ACHN (cell line): ENCODE measurements around the gene MYH7.
"Not testable (repeated sequence)": the region's sequence is repeated elsewhere in the genome, so short reads cannot be mapped to it uniquely, and the experiment has no call there.

Source experiments
- DNase-seq: peaks from one replicate; pipeline ENCODE4 v3.0.0-alpha.2; 2015
- in situ Hi-C: cut with HindIII; loops from 2 replicates; pipeline ENCODE4 v1.10.0; 2017; ENCODE audit warnings: low sequenced_read_pairs, low pct_ligation_motif_present, low pct_unique_long_range_greater_than_20kb

The MYH7 gene

DNA sequence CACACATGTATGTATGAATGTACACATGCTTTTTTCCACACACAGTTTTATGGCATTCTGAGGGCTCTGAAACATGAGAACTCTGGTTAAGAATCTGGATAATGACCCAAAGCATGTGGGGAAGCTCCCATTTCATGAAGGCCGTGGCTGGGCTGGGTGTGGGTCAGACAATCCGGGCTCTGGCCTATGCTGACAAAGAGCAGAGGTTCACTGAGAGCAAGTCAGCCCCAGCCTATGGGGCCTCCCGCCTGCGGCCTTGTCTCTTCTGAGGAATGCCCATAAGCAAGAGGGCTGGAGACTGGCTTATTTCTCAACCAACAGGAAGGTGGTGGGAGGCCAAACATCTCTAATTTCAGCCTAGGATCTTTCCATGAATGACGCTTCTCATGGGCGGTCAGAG, 35.9 kb downstream of the MYH7 start:
- in situ Hi-C loops, result no loop called here
- DNase-seq, result no peak

DNA sequence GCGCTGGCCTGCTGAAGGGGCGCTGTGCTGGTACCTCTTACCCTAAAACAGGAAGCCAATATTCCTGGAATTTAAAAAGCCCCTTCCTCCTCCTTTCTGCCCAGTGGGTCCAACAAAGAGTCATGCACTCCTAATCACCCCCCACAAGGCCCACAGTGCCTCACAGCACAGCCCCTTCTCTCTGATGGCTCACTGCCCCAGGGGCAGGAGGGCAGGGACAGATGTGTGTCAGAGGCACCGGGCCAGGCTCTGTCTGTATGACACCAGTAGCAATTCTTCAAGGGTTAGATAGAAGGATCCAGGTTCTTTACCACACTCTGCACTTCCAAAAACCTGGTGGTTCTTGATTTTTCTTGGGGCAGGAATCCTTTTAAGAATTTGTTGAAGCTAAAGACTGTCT, 36.3 kb downstream of the MYH7 start:
- DNase-seq, result no peak
- in situ Hi-C loops, result no loop called here

DNA sequence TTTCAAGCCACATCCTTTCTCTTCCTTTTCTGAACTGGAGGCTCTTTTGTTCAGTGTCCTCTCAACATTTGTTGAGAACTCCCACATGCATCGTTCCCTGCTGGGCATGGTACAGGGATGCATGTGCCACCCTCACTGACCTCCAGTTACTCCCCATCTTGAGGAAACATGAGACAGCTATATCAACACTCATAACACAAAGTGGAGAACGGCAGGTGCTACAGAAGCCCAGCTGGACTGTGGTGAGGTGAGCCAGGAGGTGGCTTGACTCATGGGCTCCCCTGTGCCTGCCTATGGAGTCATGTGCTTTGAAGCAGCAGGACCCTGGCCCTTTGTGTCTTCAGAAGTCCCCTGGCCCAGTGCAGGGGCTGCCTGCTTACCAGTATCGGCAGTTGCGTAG, 37.1 kb downstream of the MYH7 start:
- in situ Hi-C loops, result no loop called here
- DNase-seq, result no peak

DNA sequence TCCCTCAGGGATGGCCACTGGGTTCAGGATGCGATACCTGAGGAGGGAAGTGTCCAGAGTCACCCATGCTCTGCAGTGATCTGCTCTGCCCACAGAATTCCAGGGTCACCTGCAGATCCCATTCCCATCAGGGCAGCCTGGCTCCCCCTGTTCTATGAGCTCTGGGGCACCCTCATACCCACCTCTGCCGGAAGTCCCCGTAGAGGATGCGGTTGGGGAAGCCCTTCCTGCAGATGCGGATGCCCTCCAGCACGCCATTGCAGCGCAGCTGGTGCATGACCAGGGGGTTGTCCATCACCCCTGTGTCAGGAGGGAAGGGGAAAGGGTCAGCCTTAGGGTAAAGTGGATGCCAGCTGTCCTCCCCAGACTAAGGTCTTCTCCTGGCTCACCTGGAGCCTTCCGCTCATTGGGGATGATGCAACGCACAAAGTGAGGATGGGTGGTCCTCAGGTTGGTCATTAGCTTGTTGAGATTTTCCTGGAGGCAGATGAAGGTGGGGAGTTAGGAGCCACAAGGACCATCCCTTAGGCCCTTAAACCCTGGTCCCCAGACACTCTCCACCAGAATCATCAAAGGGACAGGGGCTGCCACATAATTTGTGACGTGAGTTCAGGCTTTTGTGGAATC, 38.6 kb downstream of the MYH7 start:
- no peak for DNase-seq
- in situ Hi-C loops, result no loop called here

DNA sequence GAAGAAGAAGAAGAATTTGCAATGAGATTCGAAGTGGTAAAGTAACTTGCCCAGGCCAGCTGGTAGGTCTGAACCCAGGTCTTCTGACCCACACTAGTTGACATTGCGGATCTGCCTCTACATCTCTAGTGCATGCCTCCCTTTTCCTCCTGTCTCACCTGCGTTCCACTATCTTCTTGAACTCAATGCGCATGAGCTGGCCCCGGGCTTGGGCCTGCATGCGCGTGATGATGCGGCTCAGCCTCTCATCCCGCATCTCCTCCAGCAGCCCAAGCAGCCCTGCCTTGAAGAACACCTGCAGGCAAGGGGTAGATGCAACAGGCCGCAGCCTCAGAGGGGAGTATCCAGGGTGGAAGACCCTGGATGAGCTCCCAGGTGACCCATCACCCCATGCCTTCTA, 39.3 kb downstream of the MYH7 start:
- in situ Hi-C loops, result no loop called here
- no peak for DNase-seq

DNA sequence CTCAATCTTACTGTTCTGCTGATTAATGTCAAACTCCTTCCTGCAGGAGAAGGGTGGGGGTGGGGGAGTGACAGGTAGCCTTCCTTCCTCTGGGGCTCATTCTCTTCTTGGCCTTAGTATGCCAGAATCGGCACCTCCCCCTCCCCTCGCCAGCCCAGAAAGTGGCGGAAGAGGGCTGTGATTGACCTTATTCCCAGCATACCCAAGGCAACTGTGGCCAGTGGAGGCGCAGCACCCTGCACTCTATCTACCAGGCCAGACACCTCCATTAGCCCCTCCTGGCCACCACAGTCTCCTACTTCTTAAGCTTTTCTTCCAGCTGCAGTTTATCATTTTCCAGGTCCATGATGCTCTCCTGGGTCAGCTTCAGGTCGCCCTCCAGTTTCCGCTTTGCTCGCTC, 42.8 kb downstream of the MYH7 start:
- in situ Hi-C loops, result no loop called here
- no peak for DNase-seq

DNA sequence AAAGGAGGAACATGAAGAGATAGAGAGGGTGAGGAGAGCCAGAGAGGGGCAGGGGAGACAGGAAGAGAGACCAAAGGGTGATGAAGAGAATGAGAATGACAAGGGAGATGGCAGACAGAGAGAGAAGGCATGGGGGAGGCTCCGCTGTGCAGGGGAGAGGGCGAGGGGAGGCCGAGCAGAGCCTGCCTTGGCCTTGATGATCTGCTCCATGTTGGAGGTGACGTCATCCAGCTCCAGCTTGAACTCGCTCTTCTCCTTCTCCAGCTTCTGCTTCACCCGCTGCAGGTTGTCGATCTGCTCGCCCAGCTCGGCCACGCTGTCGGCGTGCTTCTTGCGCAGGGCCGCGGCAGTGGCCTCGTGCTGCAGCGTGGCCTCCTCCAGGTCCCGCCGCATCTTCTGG, 45.6 kb downstream of the MYH7 start:
- DNase-seq, in situ Hi-C loops: not testable (repeated sequence)

DNA sequence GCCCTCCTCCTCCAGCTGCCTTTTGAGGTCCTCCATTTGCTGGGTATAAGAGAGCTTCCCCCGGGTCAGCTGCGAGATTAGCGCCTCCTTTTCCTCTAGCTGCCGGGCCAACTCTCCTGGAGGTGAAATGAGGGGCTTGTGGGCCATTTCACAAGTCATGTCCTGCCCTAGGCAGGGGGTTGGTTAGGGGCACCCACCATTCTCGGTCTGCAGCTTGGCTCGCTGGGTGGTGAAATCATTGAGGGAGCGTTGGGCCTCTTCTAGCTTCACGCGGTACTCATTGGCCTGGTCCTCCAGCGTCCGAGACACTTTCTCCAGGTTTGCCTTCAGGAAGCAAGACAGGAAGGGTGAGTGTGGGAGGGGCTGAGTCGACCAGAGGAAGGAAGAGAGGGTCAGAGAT, 46.1 kb downstream of the MYH7 start:
- in situ Hi-C loops, result no loop called here
- no peak for DNase-seq

DNA sequence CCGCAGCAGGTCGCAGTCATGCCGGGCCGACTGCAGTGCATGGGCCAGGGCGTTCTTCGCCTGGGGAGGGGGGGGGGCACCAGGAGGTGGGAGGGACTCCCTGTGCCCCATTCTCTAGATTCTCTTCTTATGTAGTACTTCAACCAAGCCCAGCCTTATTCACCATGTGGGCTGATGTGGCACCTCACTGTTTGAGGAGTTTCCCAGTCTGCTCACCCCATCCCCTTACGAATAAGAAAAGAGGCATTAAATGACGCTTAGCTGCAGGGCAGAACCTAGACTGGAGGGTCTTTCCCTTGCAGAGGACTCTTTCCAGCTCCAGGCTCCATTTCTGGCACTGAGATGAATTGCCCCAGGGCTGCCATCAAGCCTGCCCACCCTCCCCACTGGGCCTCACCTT, 46.5 kb downstream of the MYH7 start:
- no peak for DNase-seq
- in situ Hi-C loops, result no loop called here

DNA sequence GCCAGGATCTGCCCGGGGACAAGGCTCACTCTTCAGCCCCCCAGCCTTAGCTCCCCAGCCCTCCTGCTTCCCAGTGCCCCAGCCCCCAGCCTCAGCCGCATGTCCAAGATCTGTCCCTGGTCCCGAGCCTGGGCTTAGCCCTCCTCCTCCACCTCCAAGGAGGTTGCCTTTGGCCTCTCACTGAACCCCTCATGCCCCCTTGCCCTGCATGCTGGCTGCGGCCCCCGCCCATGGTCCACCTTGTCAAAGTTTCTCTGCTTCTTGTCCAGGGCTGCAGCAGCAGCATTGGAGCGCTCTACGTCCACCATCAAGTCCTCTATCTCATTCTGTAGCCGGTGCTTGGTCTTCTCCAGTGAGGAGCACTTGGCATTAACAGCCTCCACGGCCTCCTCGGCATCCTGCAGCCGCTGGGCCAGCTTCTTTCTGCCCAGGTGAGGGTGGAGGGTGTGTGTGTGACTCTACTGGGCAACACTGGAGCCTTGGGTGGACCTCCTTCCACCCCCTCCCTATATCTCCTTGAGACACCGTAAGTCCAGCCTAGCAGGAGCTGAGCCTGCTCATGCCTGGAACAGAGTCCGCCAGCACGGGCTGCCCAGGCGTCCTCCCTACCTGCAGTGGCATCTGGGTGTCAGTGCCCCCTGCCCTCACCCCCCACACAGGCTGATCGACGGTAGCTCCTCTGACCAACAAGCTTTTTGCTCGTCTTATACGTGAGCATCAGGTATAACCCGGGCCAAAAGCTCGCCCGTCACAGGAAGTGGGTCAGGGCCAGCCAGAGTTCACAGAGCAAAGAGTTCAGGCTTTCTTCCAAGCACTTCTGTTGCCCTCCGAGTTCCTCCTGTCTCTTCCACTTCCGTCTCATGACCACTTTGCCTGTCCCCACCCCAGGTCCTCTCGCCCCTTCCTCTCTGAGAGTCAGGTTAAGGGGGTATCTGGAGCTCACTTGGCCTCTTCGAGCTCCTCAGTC, 47.3 kb downstream of the MYH7 start:
- in situ Hi-C loops, result no loop called here
- DNase-seq, result no peak

DNA sequence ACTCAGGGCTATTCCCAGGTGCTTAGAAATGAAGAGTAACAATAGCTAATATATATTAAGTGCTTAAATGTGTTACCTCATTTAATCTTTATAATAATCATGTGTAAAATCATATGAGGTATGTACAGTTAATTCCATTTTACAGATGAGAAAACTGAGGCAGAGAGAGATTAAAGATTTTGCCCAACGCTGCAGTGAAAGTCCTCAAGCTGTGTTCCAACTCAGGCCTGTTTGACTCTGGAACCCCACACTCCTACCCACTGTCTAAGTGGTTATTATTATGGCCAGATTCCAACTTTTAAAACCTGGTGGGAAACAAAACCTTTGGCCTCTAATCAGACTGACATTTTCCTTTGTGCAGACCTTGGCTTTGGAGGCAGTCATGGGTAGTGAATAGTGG, 48.5 kb downstream of the MYH7 start:
- no peak for DNase-seq
- in situ Hi-C loops, result no loop called here

DNA sequence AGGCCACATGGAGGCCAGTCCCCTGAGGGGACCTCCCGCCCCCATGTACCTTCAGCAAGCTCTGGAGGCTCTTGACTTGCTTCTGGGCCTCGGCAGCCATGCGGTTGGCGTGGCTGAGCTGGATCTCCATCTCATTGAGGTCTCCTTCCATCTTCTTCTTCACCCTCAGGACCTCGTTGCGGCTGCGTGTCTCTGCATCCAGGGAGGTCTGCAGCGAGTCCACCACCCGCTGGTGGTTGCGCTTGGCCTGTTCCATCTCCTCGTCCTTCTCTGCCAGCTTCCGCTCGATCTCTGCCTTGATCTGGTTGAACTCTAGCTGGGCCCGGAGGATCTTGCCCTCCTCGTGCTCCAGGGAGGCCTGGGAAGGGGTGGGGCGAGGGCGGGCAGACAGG, 49.2 kb downstream of the MYH7 start:
- in situ Hi-C loops, DNase-seq: not testable (repeated sequence)

DNA sequence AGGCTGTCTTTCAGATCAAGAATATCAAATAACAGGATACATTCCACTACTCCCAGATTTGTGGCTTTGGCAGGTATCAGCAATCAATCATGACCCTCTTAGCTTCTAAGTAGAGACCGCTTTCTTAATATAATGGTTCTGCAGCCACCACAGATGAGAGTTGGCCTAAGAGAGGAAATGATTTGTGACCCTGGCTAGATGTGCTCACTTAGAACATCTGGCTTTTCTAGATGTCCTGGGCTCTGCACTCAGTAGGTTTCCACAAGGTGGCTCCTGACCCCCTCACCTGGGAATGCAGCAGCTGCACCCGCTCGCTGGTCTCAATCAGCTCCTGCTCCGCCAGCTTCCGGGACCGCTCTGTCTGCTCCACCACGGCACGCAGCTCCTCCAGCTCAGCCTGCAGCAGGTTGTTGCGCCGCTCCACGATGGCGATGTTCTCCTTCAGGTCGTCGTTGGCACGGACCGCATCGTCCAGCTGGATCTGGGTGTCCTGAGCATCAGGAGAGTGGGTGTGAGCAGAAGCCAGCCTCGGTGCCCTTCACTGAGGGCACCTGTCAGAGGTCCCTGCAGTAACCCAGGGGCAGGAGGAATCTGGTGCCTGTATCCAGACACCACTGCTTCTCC, 49.7 kb downstream of the MYH7 start:
- DNase-seq, result no peak
- in situ Hi-C loops, result no loop called here

DNA sequence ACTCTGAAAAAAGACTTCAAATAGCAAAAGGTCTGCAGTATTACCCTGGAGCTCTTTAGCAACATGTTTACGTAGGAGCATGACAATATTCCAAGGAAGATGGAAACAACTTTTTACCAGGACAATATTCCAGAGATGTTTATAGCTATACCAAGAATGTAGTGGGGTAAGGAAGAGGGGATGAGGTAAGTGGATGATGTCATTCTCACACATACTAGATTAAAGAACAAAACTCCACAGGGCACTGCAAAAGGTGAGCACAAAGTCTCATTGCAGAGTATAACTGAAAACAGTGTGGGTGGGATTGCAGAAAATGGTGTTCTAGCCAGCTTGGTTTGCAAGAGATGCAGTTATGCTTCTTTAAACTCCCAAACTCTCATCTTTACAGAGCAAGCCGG, 50.2 kb downstream of the MYH7 start:
- in situ Hi-C loops, result no loop called here
- DNase-seq, result no peak

DNA sequence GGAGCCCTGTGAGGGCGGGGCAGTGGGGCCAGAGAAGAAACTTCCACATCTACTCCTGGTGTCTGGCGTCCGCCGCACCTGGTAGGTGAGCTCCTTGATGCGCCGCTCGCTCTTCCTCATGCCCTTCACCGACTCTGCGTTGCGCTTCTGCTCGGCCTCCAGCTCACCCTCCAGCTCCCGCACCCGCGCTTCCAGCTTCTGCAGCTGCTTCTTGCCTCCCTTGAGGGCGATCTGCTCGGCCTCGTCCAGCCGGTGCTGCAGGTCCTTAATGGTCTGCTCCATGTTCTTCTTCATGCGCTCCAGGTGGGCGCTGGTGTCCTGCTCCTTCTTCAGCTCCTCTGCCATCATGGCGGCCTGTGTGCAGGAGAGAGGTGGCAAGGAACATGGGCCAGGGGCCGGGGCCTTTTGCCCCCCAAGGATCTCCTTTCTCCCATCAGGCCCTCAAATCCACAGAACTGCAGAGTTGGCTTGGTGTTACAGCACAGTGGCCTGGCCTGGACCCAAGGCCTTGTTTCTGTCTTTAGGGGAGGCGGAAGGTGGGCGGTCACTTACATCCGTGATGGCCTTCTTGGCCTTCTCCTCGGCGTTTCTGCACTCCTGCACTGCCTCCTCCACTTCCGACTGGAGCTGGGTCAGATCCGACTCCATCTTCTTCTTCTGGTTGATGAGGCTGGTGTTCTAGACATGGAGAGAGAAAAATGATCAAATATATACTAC, 50.9 kb downstream of the MYH7 start:
- DNase-seq, result no peak
- in situ Hi-C loops, result no loop called here

DNA sequence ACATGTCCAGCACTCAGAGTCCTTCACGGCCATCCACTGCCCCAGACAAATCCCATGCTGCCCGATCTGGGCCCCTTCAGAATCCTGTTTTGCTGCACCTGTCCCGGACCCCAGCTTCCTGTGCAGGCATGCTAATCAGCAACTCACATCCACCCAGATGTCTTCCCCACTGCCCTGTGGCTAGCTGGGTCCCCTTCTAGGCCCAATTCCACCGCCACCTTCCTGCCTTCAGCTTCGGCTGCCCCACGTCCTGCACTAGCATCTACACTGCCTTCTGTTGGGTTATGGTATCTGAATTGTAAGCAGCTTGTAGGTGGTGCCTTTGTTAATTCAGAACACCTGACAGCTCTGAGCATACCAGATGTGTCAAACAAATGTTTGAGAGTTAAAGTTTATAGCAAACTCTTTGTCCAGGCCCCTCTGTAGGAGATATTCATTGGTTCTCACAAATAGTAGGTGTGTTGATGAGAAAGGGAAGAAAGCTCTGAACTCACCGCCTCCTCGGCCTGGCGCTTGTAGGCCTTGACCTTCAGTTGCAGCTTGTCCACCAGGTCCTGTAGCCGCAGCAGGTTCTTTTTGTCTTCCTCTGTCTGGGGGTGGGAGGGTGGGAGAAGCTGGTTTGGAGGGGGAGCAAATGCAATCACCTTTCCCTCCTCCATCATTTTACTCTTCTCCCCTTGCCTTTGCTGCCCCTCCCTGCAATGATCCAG, 52.6 kb downstream of the MYH7 start:
- DNase-seq, result no peak
- in situ Hi-C loops, result no loop called here

DNA sequence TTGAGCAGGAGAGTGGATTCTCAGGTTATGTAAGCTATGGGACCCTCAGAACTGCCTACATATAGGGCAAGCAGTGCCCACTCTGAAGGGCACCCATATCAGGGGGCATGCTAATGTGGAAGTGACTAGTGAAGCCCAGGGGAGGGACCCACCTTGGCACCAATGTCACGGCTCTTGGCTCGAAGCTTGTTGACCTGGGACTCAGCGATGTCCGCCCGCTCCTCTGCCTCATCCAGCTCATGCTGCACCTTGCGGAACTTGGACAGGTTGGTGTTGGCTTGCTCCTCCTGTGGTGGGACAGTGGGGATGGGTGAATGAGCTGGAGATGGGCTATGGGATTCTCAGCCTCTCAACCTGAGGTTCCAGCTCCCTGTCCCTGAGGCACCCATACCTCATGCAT, 53.2 kb downstream of the MYH7 start:
- no peak for DNase-seq
- in situ Hi-C loops, result no loop called here

DNA sequence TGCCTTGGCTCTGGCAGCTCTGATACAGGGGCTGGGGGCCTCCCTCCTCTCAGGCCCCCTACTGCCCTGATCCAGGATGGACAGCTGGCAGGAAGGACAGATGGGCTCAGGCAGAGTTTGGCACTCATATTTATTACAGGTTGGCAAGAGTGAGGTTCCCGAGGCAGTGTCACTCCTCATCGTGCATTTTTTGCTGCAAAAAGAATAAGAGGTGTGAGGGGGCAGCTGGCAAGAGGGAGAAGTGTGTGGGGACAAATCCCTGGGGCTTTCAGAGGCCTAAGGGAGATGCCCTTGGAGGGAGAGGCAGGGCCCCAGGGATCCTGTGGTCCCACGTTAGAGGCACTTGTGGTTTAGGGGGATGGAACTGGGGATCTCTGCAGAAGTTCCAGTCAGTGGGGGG, 53.6 kb downstream of the MYH7 start:
- in situ Hi-C loops, result no loop called here
- DNase-seq, result no peak

DNA sequence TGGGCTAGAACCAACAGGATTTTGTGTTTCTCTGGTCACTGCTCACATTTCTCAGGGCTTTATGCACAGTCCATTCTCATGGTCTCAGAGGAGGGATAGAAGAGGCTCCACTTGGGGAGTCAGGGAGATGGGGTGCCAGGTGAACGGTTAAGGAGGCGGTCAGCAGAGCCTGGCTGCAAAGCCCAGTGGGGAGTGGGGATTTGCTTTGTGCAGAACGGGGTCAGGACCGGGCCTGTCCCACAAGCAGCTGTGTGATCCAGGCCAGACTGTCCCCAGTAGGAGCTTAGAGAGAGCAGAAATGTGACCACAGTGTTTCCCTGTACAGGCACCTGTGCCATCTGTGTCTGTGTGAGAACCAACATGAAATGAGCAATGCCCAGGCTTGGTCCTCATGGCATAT, 54.5 kb downstream of the MYH7 start:
- in situ Hi-C loops, result no loop called here
- DNase-seq, result no peak
